Sigmoid colon (tissue), 4 donors: ENCODE measurements around the gene CECR2.

Experiments
- EP300 ChIP-seq, 4 donors: sonication (generic); formaldehyde crosslinking; IDR thresholded peaks; one replicate each; pipeline ENCODE4 v1.6.1; 2017; ENCODE audit warnings: antibody characterized with exemption in 4 of 4
- POLR2A ChIP-seq, 2 donors: fragments of 450-650 bp; IDR thresholded peaks; one replicate each; pipeline ENCODE4 v1.6.1; 2016; ENCODE audit warnings: antibody characterized with exemption in 2 of 2, mild to moderate bottlenecking in 2 of 2, moderate library complexity in 2 of 2
- POLR2AphosphoS5 ChIP-seq, 4 donors: sonication (generic); formaldehyde crosslinking; IDR thresholded peaks; one replicate each; pipeline ENCODE4 v1.6.1; 2017; ENCODE audit warnings: antibody characterized with exemption in 4 of 4
- TF ChIP-seq, protein P1 (sequence below), 4 experiments: fragments of 450-650 bp in 3 of 4; fragments of 200-600 bp in 1 of 4; IDR thresholded peaks; one replicate each; pipeline ENCODE4 v1.5.1; 2016 to 2019; ENCODE audit warnings: antibody characterized with exemption in 4 of 4, mild to moderate bottlenecking in 3 of 4, moderate library complexity in 2 of 4

DNA sequence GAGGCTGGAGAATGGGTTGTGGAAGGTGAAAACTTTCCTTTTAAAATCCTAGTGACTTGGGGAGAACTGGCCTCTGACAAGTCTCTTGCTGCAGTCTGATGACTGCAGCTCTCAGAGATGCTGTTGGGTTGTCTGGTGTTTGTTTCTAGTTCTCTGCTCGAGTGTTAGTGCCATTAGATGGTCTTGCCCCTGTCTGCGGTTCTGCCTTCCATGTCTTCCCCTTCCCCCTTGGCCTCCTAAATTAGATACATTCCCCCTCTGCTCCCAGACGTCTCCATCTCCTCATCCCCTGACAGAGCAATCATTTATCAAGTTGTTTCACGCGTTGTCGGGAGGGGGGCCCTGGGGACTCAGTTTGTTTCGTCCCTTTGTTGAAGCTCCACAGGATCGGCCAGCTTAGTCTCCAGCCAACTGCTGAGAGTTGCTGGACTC is 67.7 kb downstream of the CECR2 start:
- TF ChIP-seq, protein P1, sequence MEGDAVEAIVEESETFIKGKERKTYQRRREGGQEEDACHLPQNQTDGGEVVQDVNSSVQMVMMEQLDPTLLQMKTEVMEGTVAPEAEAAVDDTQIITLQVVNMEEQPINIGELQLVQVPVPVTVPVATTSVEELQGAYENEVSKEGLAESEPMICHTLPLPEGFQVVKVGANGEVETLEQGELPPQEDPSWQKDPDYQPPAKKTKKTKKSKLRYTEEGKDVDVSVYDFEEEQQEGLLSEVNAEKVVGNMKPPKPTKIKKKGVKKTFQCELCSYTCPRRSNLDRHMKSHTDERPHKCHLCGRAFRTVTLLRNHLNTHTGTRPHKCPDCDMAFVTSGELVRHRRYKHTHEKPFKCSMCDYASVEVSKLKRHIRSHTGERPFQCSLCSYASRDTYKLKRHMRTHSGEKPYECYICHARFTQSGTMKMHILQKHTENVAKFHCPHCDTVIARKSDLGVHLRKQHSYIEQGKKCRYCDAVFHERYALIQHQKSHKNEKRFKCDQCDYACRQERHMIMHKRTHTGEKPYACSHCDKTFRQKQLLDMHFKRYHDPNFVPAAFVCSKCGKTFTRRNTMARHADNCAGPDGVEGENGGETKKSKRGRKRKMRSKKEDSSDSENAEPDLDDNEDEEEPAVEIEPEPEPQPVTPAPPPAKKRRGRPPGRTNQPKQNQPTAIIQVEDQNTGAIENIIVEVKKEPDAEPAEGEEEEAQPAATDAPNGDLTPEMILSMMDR (IDR thresholded peaks at IDR 0.05) = no peak
- no peak for TF ChIP-seq POLR2AphosphoS5 (IDR thresholded peaks at IDR 0.05)
- TF ChIP-seq POLR2A (IDR thresholded peaks at IDR 0.05) = no peak
- TF ChIP-seq EP300 (IDR thresholded peaks at IDR 0.05) = no peak
